T-helper 1 cell (primary cell): ENCODE data around the gene STEAP2.
A peak's percentile ranks its signal among the peaks of the same experiment; 100 is the strongest.
"Not testable (repeated sequence)": the region's sequence is repeated elsewhere in the genome, so short reads cannot be mapped to it uniquely, and the experiment has no call there.

Experiments
- DNase-seq, 5 donors: peaks; one replicate each; pipeline ENCODE4 v3.0.0-alpha.2; 2012 to 2020
- total RNA-seq, 4 donors: gene quantifications; one replicate each; lab custom pipeline; 2026; lab: John Stamatoyannopoulos, UW

Gene STEAP2
- total RNA-seq: 0 reads per million in 4 donors

DNA sequence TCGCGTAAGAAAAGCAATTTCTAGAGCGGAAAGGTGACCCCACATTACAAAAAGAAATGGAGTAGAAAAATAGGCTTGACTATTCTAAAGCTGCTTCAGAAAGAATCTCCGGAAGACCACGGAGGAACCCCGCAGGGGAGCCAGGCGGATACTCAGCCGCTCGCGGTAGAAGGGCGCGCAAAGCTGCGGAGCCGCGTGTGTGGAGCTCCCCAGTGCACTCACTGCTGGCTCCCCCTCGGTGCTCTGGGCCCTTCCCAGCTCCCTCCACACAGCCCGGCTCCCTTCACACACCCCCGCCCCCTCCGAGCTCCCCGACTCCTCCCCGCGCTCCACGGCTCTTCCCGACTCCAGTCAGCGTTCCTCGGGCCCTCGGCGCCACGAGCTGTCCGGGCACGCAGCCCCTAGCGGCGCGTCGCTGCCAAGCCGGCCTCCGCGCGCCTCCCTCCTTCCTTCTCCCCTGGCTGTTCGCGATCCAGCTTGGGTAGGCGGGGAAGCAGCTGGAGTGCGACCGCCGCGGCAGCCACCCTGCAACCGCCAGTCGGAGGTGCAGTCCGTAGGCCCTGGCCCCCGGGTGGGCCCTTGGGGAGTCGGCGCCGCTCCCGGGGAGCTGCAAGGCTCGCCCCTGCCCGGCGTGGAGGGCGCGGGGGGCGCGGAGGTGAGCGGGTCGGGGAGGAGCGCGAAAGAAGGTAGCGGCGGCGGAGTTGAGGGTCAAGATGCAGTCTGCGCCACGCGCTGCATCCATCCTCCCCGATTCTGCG, at the start of gene STEAP2:
TSS of gene STEAP2 (plus strand) at position 350 of the 758 bp plus-strand sequence. CDS start 13,343 bp downstream, outside the sequence.
- DNase-seq: peak in 2 of 5 donors; percentile 1 to 28

DNA sequence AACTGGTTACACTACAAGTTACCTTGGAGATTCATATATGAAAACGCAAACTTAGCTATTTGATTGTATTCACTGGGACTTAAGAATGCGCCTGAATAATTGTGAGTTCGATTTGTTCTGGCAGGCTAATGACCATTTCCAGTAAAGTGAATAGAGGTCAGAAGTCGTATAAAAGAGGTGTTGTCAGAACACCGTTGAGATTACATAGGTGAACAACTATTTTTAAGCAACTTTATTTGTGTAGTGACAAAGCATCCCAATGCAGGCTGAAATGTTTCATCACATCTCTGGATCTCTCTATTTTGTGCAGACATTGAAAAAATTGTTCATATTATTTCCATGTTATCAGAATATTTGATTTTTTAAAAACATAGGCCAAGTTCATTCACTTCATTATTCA, 48.0 kb upstream of the STEAP2 start:
- no peak for DNase-seq

DNA sequence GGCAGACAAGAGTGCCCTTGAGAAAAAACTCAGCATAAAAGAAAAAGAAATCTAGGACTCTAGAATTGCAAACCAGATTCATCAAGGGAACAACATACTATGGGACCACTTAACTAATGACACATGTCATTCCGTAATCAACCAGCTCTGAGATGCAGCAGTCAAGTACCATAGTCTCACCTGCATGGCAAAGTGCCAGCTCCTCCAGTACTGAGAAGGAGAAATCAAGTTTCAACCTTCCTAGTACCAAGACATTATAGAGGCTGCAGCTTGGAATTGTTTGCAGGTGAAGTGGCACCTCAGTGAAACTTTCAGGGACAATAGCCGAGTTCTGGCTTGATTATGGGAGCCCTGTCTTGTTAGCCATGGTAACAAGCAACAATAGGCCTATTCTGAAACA, 45.8 kb upstream of the STEAP2 start:
- DNase-seq: no peak

- no peak for DNase-seq
These were observed 45.4 kb upstream of the STEAP2 start for GRCh38 chr7:90166153-90166552.

DNA sequence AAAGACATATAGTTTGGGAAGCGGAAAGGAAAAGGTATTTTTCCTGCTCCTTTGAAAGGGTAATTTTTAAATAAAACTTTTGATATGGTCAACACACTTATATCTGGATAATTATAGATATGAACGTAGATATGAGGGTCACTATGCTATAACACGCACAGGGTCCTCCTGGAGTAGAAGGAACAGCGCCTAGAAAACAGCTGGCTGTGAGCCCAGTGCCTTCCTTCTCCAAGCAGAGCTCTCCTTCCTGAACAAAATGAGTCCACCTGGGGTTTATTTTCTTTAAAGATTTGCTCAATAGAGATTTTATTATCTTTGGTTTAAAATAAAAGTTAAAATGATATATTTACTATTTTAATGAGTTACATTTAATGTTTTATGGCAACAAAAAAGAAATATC, 44.2 kb upstream of the STEAP2 start:
- no peak for DNase-seq

- DNase-seq: no peak
These were observed 41.6 kb upstream of the STEAP2 start for GRCh38 chr7:90169891-90170290.

GRCh38 chr7:90172121-90172520, 39.4 kb upstream of the STEAP2 start:
- DNase-seq: no peak

DNA sequence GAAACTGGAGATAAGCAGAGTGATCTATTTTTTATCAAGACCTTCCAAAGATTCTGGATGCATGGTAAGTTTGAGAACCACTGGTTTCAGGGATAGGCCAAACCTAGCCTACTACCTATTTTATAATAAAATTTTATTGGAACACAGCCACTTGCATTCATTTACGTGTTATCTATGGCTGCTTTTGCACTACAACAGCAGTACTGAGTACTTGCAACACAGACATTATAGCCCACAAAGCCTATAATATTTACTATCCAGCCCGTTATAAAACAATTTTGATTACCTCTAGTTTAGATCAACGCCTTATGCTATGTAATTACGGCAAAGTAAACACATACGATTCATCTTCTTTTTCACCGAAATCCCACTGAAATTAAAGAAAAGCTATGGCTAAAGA, 38.9 kb upstream of the STEAP2 start:
- no peak for DNase-seq

DNA sequence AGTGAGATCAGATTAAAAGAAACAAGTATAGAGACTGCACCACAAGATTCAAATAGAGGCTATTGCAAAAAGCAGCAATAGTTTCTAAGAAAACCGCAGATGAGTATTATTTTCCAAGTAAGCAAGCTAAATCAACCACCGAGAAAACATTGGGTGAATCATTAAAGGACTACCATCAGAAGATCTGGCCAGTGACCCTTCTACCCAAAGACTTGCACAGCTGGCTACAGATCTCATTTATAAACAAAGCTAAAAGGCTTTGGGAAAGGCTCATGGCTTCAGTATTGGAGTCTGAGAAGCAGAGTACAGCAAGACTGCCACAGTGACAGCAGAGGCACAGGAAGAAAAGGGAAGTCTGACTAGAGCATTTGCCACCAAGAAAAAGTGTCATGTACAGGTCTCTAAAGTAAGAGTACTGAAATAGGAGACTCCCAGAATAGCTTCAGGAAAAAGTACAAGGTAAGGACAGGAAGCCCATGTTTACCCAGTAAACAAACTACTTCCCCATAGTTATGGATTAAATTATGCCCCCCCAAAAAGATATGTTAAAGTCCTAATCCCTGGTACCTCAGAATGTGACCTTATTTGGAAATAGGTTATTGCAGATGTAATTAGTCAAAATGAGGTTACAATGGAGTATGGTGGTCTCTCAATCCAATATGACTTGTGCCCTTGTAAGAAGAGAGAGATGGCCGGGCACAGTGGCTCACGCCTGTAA, 38.3 kb upstream of the STEAP2 start:
- DNase-seq: peak in 1 of 5 donors; percentile 54

DNA sequence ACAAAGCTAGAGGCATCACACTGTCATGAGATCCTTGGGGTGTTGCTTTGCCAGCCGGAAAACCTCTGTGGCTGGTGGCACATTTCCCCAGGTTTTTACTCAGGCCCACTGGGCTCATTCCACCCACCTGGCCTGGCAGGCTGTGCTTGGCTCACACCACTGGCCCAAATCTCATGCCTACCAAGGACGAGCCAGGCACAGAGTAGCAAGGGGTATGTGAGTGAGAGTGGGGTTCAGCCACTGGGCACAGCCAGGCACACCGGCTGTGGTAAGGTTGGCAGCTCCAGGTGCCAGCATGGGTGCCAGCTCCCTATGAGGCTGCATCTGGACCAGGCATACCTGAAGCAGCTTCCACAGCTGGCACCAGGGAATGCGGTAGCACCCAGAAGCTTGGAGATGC, 35.9 kb upstream of the STEAP2 start:
- no peak for DNase-seq

DNA sequence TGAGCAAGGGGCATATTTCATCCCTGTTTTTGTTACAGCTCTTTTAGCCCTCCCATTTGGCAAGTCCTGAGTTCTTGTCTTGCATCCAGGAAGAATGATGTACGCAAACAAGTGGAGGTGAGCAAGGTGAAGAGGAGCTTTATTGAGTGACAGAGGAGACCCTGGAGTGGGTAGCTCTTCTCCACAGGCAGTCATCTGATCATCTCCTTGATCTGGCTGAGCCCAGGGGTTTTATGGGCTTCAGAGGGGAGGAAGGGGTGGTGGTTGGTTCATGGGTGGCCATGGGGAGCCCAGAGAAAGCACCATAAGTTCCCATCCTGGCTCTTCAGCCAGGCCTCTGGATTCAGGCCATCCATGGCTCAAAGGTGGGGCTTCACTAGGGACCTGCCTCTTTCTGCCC, 35.3 kb upstream of the STEAP2 start:
- no peak for DNase-seq

DNA sequence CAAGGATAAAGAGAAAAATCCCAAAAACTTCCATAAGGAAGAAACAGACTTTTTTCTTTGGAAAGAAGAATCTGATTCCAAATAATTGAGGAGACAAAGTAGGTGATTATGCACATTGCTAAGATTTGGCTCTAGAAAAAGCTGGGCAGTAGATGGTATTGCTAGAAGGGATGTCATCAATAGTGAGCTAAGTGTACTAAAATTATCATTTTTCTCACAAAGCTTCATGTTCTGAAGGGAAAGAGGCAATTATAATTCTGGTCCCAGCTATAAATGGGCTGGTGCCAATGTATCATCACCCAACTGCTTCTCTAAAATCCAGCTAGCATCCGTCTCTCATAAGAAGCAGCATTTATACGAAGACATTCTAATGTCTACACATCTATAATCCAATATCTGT, 33.4 kb upstream of the STEAP2 start:
- DNase-seq: no peak

GRCh38 chr7:90178679-90179278, 32.8 kb upstream of the STEAP2 start:
- DNase-seq: peak in 1 of 5 donors; percentile 73

DNA sequence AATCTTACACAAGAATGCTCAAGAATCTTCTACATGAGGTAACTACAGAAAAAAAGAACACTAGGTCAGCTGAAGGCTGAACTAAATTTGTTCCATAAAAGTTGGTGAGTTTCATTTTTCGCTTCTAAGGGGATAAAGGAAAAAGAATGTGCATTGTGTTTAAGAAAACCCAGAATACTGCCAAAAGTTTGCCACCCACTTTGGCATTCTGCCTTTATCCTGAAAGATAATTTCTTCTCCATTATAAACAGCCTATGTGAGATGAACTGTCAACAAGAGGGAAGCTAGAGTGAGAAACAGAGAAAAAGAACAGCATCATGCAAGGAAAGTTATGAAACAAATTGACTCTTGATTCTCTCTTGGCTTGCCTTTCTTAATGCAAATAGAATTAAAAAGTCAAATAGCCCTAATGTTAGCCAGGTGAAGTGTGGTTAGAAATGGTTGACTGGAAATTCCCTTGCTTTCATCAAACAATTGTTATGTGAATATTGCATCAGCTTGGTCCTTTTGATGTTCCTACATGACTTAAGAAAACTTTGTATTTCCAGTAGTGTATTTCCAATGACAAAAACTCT, 31.4 kb upstream of the STEAP2 start:
- DNase-seq: peak in 1 of 5 donors; percentile 8

GRCh38 chr7:90180649-90181048, 30.9 kb upstream of the STEAP2 start:
- no peak for DNase-seq

DNA sequence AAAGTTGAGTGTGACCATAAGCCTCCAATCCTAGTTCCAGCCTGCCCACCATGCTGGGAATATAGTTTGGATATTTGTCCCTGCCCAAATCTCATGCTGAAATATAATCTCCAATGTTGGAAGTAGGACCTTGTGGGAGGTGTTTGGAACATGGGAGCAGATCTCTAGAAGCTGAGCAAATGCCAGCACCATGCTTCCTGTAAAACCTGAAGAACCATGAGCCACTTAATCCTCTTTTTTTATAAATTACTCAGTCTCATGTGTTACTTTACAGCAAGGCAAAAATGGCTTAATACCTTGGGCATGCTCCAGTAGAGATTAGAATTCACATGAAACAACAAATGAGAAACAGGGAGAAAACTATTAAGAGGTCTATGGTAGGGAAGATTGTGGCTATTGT, 30.1 kb upstream of the STEAP2 start:
- DNase-seq: no peak

DNA sequence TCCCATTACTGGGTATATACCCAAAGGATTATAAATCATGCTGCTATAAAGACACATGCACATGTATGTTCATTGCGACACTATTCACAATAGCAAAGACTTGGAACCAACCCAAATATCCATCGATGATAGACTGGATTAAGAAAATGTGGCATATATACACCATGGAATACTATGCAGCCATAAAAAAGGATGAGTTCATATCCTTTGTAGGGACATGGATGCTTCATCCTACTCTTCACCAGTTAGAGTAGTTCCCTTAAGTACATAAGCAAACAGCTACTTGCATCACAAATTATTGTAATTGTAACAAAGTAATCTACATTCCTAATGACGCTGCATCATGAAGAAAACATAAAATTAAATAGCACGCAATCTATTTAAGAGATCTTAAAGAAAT, 25.2 kb upstream of the STEAP2 start:
- DNase-seq: not testable (repeated sequence)

DNA sequence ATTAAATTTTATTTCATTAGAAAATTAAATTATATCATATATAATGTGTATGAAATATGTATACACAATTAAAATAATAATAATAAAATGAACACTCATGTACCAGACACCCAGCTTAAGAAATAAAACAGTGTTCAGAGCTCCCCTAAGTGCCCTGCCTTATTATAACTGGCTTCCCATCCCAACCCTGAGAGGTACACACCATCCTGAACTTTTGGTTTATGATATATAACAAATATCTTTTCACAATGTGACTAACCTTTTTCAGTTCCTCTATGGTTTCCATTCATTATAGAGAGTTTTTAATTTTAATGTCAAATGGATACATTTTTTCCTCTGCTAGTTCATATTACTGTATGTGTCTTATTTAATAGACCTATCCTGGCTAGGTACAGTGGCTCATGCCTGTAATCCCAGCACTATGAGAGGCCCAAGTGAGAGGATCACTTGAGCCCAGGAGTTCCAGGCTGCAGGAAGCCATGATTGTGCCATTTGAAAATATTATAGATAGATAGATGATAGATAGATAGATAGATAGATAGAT, 24.0 kb upstream of the STEAP2 start:
- DNase-seq: no peak

DNA sequence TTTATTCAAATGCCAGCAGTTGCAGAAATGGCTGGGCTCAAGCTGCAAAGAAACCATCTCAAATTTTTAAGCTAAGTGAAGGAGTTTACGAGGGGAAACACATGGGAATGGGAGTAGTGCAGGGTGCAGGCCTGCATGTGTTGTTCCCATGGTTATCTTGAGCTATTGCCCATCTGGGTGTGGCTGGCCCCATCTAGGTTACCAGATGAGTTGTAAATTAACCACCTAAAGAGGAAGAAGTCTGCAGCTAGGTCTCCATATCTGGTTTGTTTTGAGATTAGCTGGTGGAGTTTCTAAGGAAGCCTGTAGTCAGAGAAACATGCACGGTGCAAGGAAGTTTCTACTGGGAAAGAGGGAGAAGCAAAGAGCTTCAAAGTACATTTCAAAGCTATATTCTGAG, 23.3 kb upstream of the STEAP2 start:
- DNase-seq: no peak

- DNase-seq: no peak
These were observed 20.5 kb upstream of the STEAP2 start for GRCh38 chr7:90190995-90191394.

- no peak for DNase-seq
These were observed 19.9 kb upstream of the STEAP2 start for GRCh38 chr7:90191648-90192047.

- no peak for DNase-seq
These were observed 18.4 kb upstream of the STEAP2 start for GRCh38 chr7:90192876-90193750.
